GM19099 (cell line): ENCODE results near the gene IGF1R.

Experiments
- POLR2A ChIP-seq: IDR thresholded peaks from 3 replicates; pipeline ENCODE4 v1.6.1; 2011; ENCODE audit warnings: low read depth; ENCODE audit not compliant: insufficient read length; ENCODE audit errors: extremely low read depth

IGF1R gene

DNA sequence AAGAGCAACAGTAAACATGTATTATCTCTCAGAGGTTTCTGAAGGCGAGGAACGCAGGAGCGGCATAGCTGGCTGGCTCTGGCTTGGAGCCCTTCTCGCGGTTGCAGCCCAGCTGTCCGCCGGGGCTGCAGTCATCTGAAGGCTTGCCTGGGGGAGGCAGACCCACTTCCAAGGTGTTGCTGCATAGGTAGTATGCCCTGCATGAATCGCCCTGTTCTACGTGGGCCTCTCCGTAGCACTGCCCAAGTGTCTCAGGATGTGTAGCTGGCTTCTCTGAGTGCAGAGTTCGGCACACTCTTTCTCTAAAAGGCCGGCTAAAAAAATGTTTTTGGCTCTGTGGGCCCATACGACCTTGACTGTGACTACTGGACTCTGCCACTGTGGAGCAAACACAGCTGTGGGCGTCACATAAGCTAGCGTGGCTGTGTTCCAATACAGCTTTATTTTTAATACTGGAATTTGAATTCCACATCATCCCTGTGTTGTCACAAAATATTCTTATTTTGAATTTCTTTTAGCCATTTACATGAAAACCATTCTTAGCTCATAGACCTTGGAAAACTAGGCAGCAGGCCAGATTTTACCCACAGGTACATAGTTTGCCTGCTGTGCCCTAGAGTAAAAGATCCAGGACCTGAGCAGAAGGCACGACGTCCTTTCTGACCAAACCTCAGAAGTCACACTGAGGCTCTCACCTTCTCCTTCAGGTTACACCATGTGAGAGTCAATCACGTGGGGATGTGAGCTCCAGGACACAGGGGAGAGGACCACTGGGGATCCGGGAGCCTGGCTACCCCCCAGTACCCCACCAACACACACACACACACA is 303.4 kb downstream of the IGF1R start:
- no peak for TF ChIP-seq POLR2A

DNA sequence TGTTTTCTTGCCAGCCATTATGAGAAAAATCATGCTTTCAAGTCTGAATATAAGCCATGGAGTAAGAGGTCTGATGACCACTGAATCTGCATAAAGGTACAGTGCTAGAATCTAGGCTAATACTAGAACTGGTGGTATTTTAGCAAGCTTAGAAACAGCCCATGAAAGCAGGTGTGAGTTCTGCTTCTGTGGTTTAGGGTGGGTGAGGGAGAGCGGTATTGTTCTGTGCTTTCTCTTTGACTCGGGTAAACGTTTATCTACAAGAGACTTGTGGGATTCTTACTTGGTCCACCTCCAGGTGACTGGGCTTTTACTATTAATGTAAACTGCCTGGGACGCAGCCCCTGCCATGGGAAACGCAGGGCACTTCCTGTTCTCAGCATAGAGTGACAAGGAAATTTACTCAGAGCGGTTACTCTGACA is 304.1 kb downstream of the IGF1R start:
- TF ChIP-seq POLR2A, result no peak

- no peak for TF ChIP-seq POLR2A
These were observed 304.9 kb downstream of the IGF1R start for GRCh38 chr15:98953000-98953787.

GRCh38 chr15:98953968-98954367 is 305.6 kb downstream of the IGF1R start:
- no peak for TF ChIP-seq POLR2A

DNA sequence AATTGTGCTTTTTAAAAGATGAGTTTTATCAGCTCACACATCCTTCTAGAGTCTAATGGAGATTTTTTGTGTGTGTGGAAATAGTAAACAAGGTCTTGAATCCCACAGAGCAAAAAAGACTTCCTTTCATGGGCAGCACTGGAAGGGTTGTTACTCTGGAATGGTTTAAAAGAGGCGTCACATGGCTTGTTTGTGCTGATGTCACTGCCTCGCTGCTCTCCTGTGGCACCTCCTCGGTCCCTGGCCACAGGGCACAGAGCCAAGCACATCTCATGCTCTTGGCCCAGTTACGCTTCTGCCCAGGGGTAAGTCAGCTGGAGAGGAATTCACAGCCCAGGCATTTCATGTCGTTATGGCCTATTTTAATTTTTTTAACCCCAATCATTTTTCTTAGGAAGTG is 306.1 kb downstream of the IGF1R start:
- no peak for TF ChIP-seq POLR2A

DNA sequence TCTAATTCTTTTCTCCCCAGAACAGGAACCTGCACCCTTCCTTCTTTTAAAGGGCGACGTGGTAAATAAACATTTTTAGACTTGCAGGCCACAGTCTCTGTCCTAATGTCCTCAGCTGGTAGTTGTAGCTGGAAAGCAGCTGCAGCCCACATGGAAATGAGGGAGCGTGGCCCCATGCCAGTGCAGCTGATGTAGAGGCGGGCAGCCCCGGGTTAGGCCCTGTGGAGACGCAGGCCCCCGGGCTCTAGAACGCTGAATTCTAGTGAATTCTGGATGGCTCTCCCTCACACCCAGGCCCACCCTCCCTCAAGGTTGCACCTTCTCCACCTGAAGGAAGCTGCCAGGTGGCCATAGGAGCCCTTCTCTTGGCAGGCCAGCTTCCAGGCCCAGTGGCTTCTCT is 307.0 kb downstream of the IGF1R start:
- TF ChIP-seq POLR2A, result no peak

- no peak for TF ChIP-seq POLR2A
These were observed 307.8 kb downstream of the IGF1R start for GRCh38 chr15:98955961-98956723.

- no peak for TF ChIP-seq POLR2A
These were observed 308.6 kb downstream of the IGF1R start for GRCh38 chr15:98956796-98957553.

DNA sequence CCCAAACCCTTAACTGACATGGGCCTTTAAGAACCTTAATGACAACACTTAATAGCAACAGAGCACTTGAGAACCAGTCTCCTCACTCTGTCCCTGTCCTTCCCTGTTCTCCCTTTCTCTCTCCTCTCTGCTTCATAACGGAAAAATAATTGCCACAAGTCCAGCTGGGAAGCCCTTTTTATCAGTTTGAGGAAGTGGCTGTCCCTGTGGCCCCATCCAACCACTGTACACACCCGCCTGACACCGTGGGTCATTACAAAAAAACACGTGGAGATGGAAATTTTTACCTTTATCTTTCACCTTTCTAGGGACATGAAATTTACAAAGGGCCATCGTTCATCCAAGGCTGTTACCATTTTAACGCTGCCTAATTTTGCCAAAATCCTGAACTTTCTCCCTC is 309.3 kb downstream of the IGF1R start:
- no peak for TF ChIP-seq POLR2A

- no peak for TF ChIP-seq POLR2A
These were observed 309.7 kb downstream of the IGF1R start for GRCh38 chr15:98958076-98958475.

GRCh38 chr15:98958918-98959639 is 310.7 kb downstream of the IGF1R start:
- no peak for TF ChIP-seq POLR2A

DNA sequence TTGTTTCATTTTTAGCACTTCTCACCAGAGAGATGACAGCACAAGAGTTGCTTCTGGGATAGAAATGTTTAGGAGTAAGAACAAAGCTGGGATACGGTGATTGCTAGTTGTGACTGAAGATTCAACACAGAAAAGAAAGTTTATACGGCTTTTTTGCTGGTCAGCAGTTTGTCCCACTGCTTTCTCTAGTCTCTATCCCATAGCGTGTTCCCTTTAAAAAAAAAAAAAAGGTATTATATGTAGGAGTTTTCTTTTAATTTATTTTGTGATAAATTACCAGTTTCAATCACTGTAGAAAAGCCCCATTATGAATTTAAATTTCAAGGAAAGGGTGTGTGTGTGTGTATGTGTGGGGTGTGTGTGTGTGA is 311.3 kb downstream of the IGF1R start:
- TF ChIP-seq POLR2A, result no peak

- TF ChIP-seq POLR2A, result no peak
These were observed 312.3 kb downstream of the IGF1R start for GRCh38 chr15:98960555-98961050.

DNA sequence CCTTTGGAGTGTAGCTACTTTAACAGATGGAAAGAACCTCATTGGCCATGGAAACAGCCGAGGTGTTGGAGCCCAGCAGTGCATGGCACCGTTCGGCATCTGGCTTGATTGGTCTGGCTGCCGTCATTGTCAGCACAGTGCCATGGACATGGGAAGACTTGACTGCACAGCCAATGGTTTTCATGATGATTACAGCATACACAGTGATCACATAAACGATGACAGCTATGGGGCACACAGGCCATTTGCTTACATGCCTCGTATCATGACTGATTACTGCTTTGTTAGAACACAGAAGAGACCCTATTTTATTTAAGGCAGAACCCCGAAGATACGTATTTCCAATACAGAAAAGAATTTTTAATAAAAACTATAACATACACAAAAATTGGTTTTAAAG is 315.1 kb downstream of the IGF1R start:
- no peak for TF ChIP-seq POLR2A
